Stimulated activated memory B cell treated with anti-CD40 and anti-IgM and Interleukin-4, amounts not matched to agents 10 μg/mL and 1 μg/mL and 100 μg/mL, for 72 hours (primary cell): ENCODE data around the gene OTOP3.
"Not testable (repeated sequence)": the region's sequence is repeated elsewhere in the genome, so short reads cannot be mapped to it uniquely, and the experiment has no call there.

Experiments used
- ATAC-seq: fragments of 150-1000 bp; cut with Tn5 transposase; 2 replicates; pipeline ENCODE4 v1.10.0; 2021
- H3K27ac Mint-ChIP-seq: one replicate; pipeline ENCODE4 v1.8.0; 2022; ENCODE audit warnings: mild to moderate bottlenecking, mixed read lengths
- H3K27me3 Mint-ChIP-seq: one replicate; pipeline ENCODE4 v1.8.0; 2022; ENCODE audit warnings: mixed read lengths
- H3K36me3 Mint-ChIP-seq: one replicate; pipeline ENCODE4 v1.8.0; 2022; ENCODE audit warnings: mixed read lengths
- H3K4me1 Mint-ChIP-seq: one replicate; pipeline ENCODE4 v1.8.0; 2022; ENCODE audit warnings: mixed read lengths
- H3K4me3 Mint-ChIP-seq: one replicate; pipeline ENCODE4 v1.8.0; 2022; ENCODE audit warnings: mild to moderate bottlenecking, moderate library complexity, mixed read lengths
- H3K9me3 Mint-ChIP-seq: one replicate; pipeline ENCODE4 v1.8.0; 2022; ENCODE audit warnings: mixed read lengths

Gene OTOP3

DNA sequence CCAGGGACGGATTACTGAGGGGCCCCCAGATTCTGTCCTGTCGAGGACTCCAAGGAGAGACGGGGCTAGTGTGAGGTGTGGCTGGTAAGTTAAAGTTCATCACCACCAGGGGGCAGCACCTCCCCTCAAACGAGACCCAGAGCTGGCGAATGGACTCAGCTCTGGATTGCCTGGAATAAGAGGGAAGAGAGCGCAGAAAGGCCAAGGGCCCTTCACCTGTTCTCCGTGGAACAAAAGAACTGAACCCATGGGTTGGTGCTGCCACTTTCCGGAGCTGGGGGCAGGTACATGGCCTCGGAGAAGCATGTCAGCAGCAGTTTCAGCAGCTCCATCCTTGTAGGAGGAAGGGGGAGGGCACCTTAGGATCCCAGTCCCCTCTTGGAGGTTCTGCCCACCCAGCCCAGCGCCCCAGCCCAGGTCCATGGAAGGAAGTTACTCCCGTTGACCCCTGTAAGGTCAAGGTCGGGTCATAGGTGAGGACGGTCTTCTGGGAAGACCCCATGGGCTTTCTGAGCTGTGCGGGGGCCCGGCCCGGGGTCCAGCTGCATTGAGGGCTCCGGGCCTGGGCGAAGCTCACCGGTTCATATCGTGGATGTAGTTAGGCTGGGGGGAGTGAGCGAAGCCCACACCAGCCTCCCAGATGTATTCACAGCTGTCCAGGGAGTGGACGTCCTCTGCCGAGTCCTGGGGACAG is 26.1 kb downstream of the OTOP3 start:
- Mint-ChIP-seq H3K36me3 (no peaks in the 10 kb centered on the region), H3K27ac (no peak overlapping the region), H3K4me3 (no peak overlapping the region), H3K9me3 (no peaks in the 10 kb centered on the region), H3K4me1 (peaks cover 14% of the 10 kb centered on the region), H3K27me3 (peaks cover 8% of the 10 kb centered on the region)
- peak; percentile 69 for ATAC-seq

DNA sequence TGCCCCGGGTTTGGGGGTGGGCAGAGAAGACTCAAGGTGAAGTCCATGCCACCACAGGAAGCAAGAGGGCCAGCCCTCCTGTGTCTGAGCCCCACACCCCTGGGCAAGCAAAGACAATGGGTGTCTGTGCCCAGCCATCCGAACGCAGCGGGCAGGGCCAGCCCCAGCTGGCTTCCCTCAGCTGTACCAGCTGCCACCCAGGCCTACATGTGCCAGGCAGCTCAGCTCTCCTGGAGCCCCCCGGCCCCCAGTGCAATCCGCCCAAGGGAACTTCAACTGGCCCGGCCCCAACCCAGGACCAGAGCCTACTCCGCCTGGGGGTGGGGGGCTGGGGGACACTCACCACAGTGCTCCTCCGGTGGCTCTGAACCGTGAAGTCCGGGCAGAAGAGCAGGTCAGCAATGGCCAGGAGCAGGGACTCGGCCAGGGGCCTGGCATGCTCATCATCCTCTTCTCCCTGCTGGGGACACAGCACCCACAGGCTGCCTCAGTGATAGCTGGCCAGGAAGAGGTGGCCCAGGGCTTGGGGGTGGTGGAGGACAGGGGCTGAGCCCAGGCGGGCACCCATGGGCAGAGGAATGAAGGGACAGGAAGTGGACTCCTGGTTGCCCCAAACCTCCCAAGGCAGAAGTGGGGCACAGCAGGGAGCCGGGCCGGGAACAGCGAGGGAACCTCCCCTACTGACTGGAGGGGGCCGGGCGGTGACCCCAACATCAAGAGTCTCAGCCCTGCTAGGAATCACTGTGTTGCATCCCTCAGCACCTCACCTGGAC is 27.1 kb downstream of the OTOP3 start:
- ATAC-seq = no peak
- H3K36me3 Mint-ChIP-seq = no peaks in the 10 kb centered on the region
- H3K4me1 Mint-ChIP-seq = peaks cover 14% of the 10 kb centered on the region
- H3K27me3 Mint-ChIP-seq = peaks cover 8% of the 10 kb centered on the region
- no peaks in the 10 kb centered on the region for H3K9me3 Mint-ChIP-seq
- no peak overlapping the region for H3K27ac Mint-ChIP-seq
- no peak overlapping the region for H3K4me3 Mint-ChIP-seq

DNA sequence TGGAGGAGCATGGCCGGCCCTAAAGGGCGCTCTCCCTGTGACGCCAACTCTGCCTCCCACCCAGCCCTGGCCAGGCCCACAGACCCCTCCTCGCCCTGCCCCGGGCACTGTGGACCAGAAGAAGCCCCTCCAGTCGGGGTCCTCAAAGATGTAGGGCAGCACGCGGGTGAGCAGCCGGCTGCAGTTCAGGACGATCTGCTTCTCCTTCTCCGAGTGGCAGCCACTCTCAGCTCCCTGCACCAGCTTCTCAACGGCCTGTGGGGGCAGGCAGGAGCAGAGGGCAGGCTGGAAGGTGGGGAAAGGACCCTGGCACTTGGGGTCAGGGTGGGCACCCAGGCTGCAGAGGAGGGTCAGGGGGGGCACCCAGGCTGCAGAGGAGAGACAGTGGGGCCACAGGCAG is 28.0 kb downstream of the OTOP3 start:
- no peaks in the 10 kb centered on the region for H3K9me3 Mint-ChIP-seq
- peaks cover 8% of the 10 kb centered on the region for H3K27me3 Mint-ChIP-seq
- no peak for ATAC-seq
- H3K4me3 Mint-ChIP-seq = no peak overlapping the region
- H3K27ac Mint-ChIP-seq = no peak overlapping the region
- no peaks in the 10 kb centered on the region for H3K36me3 Mint-ChIP-seq
- peaks cover 14% of the 10 kb centered on the region for H3K4me1 Mint-ChIP-seq

DNA sequence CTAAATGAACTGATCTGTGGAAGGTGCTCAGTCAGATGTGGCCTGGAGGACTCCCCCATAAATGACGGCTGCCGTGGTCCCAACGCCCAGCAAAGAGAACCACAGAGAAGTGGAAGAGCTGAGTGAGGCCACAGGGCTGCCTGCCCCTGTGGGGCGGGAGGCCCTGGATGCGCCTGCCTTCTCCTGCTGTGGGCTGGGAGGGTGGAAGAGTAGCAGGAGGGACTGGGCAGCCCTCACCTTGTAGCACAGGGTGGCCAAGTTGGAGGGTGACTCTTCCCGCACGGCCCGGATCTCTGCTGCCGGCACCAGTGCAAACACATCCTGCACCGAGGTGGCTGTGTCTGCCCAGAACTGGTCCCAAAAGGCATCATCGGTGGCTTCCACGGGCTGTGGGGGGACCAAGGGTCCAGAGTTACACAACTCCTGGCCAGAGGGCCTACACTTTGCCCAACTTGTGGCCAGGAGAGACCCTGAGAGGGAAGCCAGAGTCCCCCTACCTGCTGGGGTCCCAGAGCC is 28.6 kb downstream of the OTOP3 start:
- Mint-ChIP-seq H3K9me3 (no peaks in the 10 kb centered on the region), H3K36me3 (no peaks in the 10 kb centered on the region), H3K4me1 (peaks cover 14% of the 10 kb centered on the region), H3K4me3 (no peak overlapping the region), H3K27me3 (peaks cover 8% of the 10 kb centered on the region), H3K27ac (no peak overlapping the region)
- no peak for ATAC-seq

DNA sequence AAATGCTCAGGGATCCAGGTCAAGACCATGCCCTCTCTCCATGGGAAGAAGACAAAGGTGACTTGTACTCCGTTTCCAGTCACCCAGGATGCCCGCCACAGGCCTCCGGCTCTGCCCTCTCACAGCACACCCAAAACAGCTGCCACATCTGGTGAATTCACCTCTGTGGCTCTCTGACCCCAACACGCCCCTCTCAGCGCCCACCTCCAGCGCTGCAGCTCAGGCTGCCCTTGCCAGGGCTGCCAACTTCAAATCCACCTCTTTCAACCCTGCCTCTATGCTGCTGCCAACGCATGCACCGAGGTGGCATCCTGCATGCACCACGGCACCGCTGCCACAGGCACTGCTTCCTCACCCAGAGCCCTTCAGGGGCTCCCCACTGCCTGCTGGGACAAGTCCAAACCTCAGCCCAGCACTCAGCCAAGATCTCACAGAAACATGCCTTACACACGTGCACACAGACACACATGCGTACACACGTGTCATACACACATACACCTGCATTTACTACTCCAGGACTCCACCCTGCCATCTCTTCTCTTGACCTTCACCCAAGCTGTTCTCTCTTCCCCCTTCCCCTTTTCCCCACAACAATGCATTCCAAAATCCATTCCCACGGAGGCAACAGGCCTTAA is 29.4 kb downstream of the OTOP3 start:
- Mint-ChIP-seq H3K27ac (peak overlapping the region; percentile 6), H3K4me3 (no peak overlapping the region), H3K36me3 (no peaks in the 10 kb centered on the region), H3K9me3 (no peaks in the 10 kb centered on the region), H3K27me3 (peaks cover 8% of the 10 kb centered on the region), H3K4me1 (peaks cover 14% of the 10 kb centered on the region)
- ATAC-seq = no peak

DNA sequence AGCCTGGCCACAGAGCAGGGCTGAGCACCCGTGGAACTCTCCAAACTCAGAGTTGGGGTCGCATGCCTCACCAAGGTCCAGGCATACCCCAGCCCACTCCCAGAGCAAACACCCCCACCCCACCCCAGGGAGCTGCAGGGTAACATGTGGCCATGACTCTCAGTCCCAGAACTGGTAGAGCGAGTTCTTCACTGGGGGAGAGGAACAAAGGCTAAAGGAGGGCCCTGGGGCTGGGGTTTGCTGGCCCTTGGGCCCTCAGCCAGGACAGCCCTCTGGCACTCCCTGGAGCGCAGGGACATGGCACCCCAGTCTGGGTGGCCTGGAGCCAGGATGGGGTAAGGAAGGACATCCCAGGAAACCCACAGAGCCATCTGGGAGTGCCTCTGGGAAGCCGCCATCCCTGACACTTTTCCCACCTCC is 32.7 kb downstream of the OTOP3 start:
- Mint-ChIP-seq H3K36me3 (no peaks in the 10 kb centered on the region), H3K27me3 (peaks cover 16% of the 10 kb centered on the region), H3K4me1 (peaks cover 13% of the 10 kb centered on the region), H3K27ac (no peak overlapping the region), H3K4me3 (no peak overlapping the region), H3K9me3 (no peaks in the 10 kb centered on the region)
- ATAC-seq = no peak

DNA sequence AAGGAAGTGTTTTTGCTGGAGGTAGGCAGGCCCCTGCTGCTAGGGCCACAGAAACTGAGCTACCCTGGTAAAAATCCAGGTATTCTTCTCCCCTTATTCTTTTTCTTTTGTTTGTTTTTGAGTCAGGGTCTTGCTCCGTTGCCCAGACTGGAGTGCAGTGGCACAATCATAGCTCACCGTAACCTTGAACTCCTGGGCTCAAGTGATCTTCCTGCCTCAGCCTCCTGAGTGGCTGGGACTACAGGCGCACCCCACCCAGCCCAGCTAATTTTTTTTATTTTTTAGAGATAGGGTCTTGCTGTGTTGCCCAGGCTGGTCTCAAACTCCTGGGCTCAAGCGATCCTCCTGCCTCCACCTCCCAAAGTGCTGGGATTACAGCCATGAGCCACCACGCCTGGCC is 33.8 kb downstream of the OTOP3 start:
- not testable (repeated sequence) for ATAC-seq, H3K27ac Mint-ChIP-seq
- peaks cover 20% of the 10 kb centered on the region for H3K27me3 Mint-ChIP-seq

DNA sequence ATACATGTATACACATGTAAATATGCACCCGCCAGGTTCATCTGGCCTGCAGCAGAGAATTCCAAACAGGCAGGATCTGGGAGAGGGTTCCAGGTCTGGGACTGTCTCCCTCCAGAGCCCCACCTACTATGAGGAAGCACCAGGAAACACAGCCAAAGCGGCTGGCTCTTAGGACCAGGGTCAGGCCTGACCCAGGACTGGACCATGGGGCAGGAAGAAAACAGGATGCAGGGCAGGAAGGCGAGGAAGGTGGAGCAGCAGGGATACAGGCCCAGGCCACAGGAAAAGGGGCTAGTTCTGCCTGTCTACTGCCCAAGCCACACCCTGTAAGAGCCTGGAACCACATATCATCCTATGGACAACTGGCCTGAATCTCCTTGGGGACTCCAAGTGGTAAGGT is 34.7 kb downstream of the OTOP3 start:
- Mint-ChIP-seq H3K4me3 (no peak overlapping the region), H3K4me1 (peaks cover 13% of the 10 kb centered on the region), H3K36me3 (no peaks in the 10 kb centered on the region), H3K27me3 (peaks cover 22% of the 10 kb centered on the region), H3K9me3 (no peaks in the 10 kb centered on the region), H3K27ac (no peak overlapping the region)
- no peak for ATAC-seq

More for the DNA sequence above, 33.8 kb downstream of the OTOP3 start:
- not testable (repeated sequence) for H3K9me3 Mint-ChIP-seq, H3K4me3 Mint-ChIP-seq, H3K36me3 Mint-ChIP-seq
- peaks cover 13% of the 10 kb centered on the region for H3K4me1 Mint-ChIP-seq

DNA sequence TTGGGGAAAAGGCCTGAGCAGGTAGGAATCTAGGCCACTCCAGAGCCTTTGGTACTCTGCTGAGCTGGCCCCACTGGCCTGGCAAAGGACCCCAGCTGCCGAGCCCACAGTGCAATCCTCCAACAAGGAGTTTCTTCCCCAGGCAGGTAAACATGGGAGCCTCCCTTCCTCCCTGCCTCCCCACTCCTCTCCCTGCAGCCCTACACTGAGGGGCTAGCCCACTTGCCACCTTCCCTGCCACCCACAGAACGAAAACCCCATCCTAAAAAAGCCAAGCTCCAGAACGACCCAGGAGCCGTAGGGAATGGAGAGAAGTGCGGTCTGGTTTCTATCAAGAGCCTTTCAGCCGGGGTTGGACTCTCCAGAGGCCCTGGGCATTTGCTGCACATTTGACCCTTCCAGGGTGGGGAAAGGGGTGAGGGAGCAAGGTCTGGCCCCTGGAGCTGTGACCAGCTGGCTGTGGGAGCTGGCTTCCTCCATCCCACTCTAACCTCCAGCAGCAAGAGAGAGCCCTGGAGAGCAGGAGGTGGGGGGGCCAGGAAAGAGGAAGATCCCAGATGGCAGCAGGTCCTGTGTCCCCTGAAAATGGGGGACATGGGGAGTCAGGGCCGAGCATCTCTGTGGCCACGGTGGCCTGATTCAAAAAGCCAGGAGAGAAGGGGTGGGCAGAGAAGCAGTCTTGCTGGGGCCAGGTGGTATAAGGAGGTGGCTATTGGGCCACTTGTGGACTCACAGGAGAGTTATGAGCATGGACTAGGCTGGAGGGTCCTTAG is 35.6 kb downstream of the OTOP3 start:
- Mint-ChIP-seq H3K4me3 (peak overlapping the region; percentile 56), H3K27ac (peak overlapping the region; percentile 53), H3K36me3 (no peaks in the 10 kb centered on the region), H3K9me3 (no peaks in the 10 kb centered on the region), H3K4me1 (peaks cover 13% of the 10 kb centered on the region), H3K27me3 (peaks cover 23% of the 10 kb centered on the region)
- ATAC-seq = no peak

DNA sequence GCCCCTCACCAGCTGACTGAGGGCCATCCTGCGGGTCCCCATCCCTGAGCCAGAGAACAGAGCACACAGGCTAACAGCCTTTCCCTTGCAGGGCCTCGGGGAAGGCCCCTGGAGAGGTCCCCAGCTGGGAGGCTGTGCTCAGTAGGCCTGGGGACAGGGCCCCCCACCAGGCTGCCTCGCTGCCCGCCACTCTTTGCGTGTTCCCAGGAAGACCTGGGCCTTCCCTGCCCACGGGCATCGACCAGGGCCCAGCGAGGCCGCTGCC is 36.1 kb downstream of the OTOP3 start:
- H3K27me3 Mint-ChIP-seq = peaks cover 27% of the 10 kb centered on the region
- no peaks in the 10 kb centered on the region for H3K9me3 Mint-ChIP-seq
- no peaks in the 10 kb centered on the region for H3K36me3 Mint-ChIP-seq
- no peak for ATAC-seq
- peaks cover 13% of the 10 kb centered on the region for H3K4me1 Mint-ChIP-seq
- H3K4me3 Mint-ChIP-seq = peak overlapping the region; percentile 77
- H3K27ac Mint-ChIP-seq = peak overlapping the region; percentile 53

DNA sequence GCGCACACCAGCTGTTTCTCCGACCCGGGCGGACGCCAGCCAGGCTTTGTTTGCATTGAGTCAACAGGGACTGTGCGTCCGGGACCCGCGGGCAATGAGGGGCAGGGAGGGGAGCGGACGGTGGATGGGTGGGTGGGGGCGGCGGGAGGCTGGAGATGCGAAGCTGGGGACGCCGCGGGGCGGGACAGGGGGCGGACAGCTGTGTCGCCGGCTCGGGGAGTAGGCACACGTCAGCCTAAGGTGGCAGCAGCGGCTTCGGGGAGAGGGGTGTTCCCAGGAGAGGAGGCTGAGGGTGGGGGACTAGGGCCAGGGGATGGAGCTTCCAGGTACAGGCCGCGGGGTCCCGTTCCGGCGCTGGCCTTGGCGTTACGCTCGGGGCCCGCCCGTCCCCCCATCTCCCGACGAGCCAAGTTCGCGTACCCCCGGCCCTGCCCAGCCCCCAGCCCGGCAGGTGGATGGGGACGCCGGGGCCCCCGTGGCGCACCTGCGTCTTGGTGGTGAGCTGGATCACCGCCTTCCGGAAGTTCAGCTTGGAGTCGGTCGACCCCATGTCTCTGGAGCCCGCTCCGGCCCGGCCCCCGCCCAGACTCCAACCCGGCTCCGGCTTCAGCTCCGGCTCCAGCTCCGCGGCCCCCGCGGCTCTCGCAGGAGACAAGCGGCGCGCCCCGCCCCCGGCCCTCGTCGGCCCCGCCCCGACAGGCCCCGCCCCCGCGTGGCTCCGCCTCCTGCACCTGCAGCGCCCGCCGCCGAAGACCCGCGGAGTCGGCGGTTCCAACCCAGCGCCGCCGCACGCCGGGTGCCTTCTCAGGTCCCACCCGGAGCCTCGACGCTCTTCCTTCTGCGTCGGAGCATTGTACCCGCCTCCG is 36.6 kb downstream of the OTOP3 start, which contains the start of gene HID1:
Gene HID1, minus strand, starts transcription at position 653 of the 866 bp plus-strand sequence. Its CDS starts 103 bp downstream, at position 550.
- peaks cover 31% of the 10 kb centered on the region for H3K27me3 Mint-ChIP-seq
- no peaks in the 10 kb centered on the region for H3K36me3 Mint-ChIP-seq
- peak; percentile 81 for ATAC-seq
- H3K9me3 Mint-ChIP-seq = no peaks in the 10 kb centered on the region
- peaks cover 13% of the 10 kb centered on the region for H3K4me1 Mint-ChIP-seq
- peak within 1 kb of the TSS; percentile 59 for H3K27ac Mint-ChIP-seq
- peak within 1 kb of the TSS; percentile 77 for H3K4me3 Mint-ChIP-seq

DNA sequence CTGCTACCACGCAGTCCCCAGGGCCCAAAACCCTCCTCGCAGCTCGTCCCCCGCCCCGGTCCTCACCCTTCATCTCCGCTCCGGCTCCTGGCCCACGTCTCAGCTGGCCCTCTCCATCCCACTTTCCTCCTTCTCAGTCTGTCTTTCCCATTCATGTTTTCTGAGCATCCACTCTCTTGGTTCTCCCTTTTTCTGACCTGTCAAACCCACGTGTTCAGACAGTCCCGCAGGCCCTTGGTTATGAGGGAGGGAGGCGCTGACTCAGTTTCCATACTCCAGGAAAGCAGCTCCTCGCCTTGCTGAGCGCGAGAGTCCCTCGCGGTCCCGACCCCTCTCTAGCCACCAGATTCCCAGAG is 37.3 kb downstream of the OTOP3 start:
- ATAC-seq = no peak
- Mint-ChIP-seq H3K36me3 (no peaks in the 10 kb centered on the region), H3K4me3 (peak overlapping the region; percentile 77), H3K9me3 (no peaks in the 10 kb centered on the region), H3K27ac (peak overlapping the region; percentile 59), H3K27me3 (peaks cover 31% of the 10 kb centered on the region), H3K4me1 (peaks cover 13% of the 10 kb centered on the region)

DNA sequence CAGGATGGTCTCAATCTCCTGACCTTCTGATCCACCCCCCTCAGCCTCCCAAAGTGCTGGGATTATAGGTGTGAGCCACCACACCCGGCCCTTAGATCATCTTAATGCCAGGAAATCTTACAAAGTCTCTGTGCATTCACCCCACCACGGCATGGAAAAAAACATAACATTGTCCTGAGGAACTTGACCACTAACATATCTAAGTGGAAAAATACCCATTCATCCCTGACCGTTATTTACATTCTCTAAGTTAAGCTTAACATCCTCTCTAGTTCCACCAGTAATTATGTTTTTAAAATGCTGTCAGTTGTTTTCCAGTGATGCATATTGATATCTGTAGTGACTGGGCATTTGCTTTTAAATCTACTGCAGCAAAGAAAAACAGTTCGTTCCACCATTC is 40.2 kb downstream of the OTOP3 start:
- no peak for ATAC-seq
- Mint-ChIP-seq H3K9me3 (no peaks in the 10 kb centered on the region), H3K27me3 (peaks cover 58% of the 10 kb centered on the region), H3K27ac (no peak overlapping the region), H3K4me3 (no peak overlapping the region), H3K4me1 (peaks cover 13% of the 10 kb centered on the region), H3K36me3 (no peaks in the 10 kb centered on the region)

DNA sequence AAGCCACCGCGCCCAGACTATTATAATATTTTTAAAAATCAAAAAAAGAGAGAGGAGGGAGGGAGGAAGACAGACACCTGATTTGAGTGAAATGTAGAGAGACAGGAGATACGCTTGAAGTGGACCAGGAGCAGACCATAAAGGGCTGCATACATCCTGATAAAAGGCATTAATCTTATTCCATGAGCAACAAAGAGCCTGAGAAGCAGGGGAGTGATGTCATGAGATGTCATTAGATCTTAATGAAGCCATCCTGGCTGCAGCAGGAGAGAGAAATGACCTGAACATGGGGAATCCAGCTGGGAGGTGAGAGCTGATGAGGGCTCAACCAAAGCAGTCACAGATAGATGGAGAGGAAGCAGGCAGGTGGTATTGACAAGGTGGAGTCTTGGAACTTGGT is 42.1 kb downstream of the OTOP3 start:
- ATAC-seq = no peak
- peaks cover 63% of the 10 kb centered on the region for H3K27me3 Mint-ChIP-seq
- H3K4me1 Mint-ChIP-seq = peaks cover 16% of the 10 kb centered on the region
- no peaks in the 10 kb centered on the region for H3K9me3 Mint-ChIP-seq
- no peaks in the 10 kb centered on the region for H3K36me3 Mint-ChIP-seq
- no peak overlapping the region for H3K27ac Mint-ChIP-seq
- H3K4me3 Mint-ChIP-seq = no peak overlapping the region
